GM23338 (cell line): ENCODE measurements around the gene RAB2B. TPM values are rescaled to one million over a fixed set of nuclear protein-coding genes. Genes with fewer than 3 reads are reported as not detected.

Experiments used
- ATAC-seq: fragments of 200-7000 bp; cut with Tn5 transposase; 3 replicates; pipeline ENCODE4 v1.9.1; 2020
- DNase-seq: peaks from one replicate; pipeline ENCODE4 v3.0.0-alpha.2; 2015; ENCODE audit warnings: low spot score
- H2AFZ ChIP-seq: fragments of 200-600 bp; sonication (generic); 2 replicates; pipeline ENCODE4 v1.8.0; 2016; ENCODE audit warnings: antibody characterized with exemption, mild to moderate bottlenecking, moderate library complexity
- H3F3A ChIP-seq: fragments of 200-600 bp; sonication (generic); replicated peaks from 2 replicates; pipeline ENCODE4 v1.8.0; 2017; ENCODE audit warnings: antibody characterized with exemption, mixed run types, low read depth
- H3K27ac ChIP-seq: fragments of 200-600 bp; sonication (generic); 2 replicates; pipeline ENCODE4 v1.6.1; 2016; ENCODE audit warnings: low read depth
- H3K27me3 ChIP-seq: fragments of 200-600 bp; sonication (generic); 2 replicates; pipeline ENCODE4 v1.8.0; 2016; ENCODE audit warnings: mild to moderate bottlenecking, mixed run types, moderate library complexity; ENCODE audit not compliant: insufficient read depth
- H3K36me3 ChIP-seq: fragments of 200-600 bp; sonication (generic); 2 replicates; pipeline ENCODE4 v1.8.0; 2016; ENCODE audit warnings: mild to moderate bottlenecking; ENCODE audit not compliant: insufficient read depth
- H3K4me1 ChIP-seq: fragments of 200-600 bp; sonication (generic); 2 replicates; pipeline ENCODE4 v1.8.0; 2016; ENCODE audit warnings: mild to moderate bottlenecking, moderate library complexity; ENCODE audit not compliant: insufficient read depth
- H3K4me2 ChIP-seq: fragments of 200-600 bp; sonication (generic); 2 replicates; pipeline ENCODE4 v1.7.1; 2017; ENCODE audit warnings: mixed run types
- H3K4me3 ChIP-seq: fragments of 200-600 bp; sonication (generic); 2 replicates; pipeline ENCODE4 v1.6.1; 2016; ENCODE audit warnings: mixed run types
- H3K79me2 ChIP-seq: fragments of 200-600 bp; sonication (generic); replicated peaks from 2 replicates; pipeline ENCODE4 v1.8.0; 2017; ENCODE audit warnings: mild to moderate bottlenecking; ENCODE audit not compliant: insufficient read depth
- H3K9me2 ChIP-seq: fragments of 200-600 bp; sonication (generic); 2 replicates; pipeline ENCODE4 v1.8.0; 2017; ENCODE audit not compliant: insufficient read depth
- H4K20me1 ChIP-seq: fragments of 200-600 bp; sonication (generic); replicated peaks from 2 replicates; pipeline ENCODE4 v1.8.0; 2017; ENCODE audit warnings: mild to moderate bottlenecking; ENCODE audit not compliant: insufficient read depth
- H3K27ac Mint-ChIP-seq: 2 replicates; pipeline ENCODE4 v1.8.0; 2020; ENCODE audit warnings: inconsistent platforms, mild to moderate bottlenecking, moderate library complexity, mixed read lengths
- H3K27me3 Mint-ChIP-seq: 3 replicates; pipeline ENCODE4 v1.8.0; 2022; ENCODE audit warnings: low read depth, mild to moderate bottlenecking, moderate library complexity, mixed read lengths, inconsistent platforms; ENCODE audit not compliant: insufficient read depth, poor library complexity
- H3K36me3 Mint-ChIP-seq: 3 replicates; pipeline ENCODE4 v1.8.0; 2021; ENCODE audit warnings: low read depth, mild to moderate bottlenecking, inconsistent platforms, moderate library complexity, mixed read lengths
- H3K4me1 Mint-ChIP-seq: 3 replicates; pipeline ENCODE4 v1.8.0; 2020; ENCODE audit warnings: mild to moderate bottlenecking, inconsistent platforms, mixed read lengths
- H3K4me3 Mint-ChIP-seq: 3 replicates; pipeline ENCODE4 v1.8.0; 2021; ENCODE audit warnings: moderate library complexity, mild to moderate bottlenecking, inconsistent platforms, mixed read lengths
- H3K9me3 Mint-ChIP-seq: 3 replicates; pipeline ENCODE4 v1.8.0; 2020; ENCODE audit warnings: moderate library complexity, mild to moderate bottlenecking, inconsistent platforms, mixed read lengths
- CREB1 ChIP-seq: fragments of 250-450 bp; sonication (Bioruptor Pico); IDR thresholded peaks from 2 replicates; pipeline ENCODE4 v1.5.0; 2020; ENCODE audit warnings: low read depth, mild to moderate bottlenecking, moderate library complexity
- EZH2phosphoT487 ChIP-seq: fragments of 200-600 bp; sonication (generic); IDR thresholded peaks from one replicate; pipeline ENCODE4 v1.8.1; 2018; ENCODE audit warnings: antibody characterized with exemption; ENCODE audit not compliant: unreplicated experiment
- JUNB ChIP-seq: IDR thresholded peaks from one replicate; pipeline ENCODE4 v1.6.1; 2016; ENCODE audit warnings: antibody characterized with exemption; ENCODE audit not compliant: unreplicated experiment
- NANOG ChIP-seq: IDR thresholded peaks from 2 replicates; pipeline ENCODE4 v1.6.1; 2016; ENCODE audit warnings: antibody characterized with exemption, borderline replicate concordance
- STAT1 ChIP-seq: IDR thresholded peaks from one replicate; pipeline ENCODE4 v1.6.1; 2016; ENCODE audit warnings: antibody characterized with exemption; ENCODE audit not compliant: unreplicated experiment
- polyA plus RNA-seq: library from polyadenylated mRNA; unstranded; fragments of >200 nt; fragmentation: Nextera tagmentation; extraction: Ambion mirVana; gene quantifications from 2 replicates; pipeline ENCODE4 v1.2.1, GENCODE V29; 2016
- total RNA-seq: library from RNA; depleted of rRNA; stranded (reverse); fragments of >200 nt; shearing (Covaris generic); gene quantifications from 2 replicates; pipeline ENCODE4 v1.2.3, GENCODE V29; 2014
- TF ChIP-seq, protein P1 (sequence below), 2 experiments: fragments of 200-600 bp in 1 of 2; sonication (generic) in 1 of 2; conservative IDR thresholded peaks; 2 replicates each; pipeline versions ENCODE4 v1.5.1 to v1.6.1; 2016 to 2017; ENCODE audit warnings: antibody characterized with exemption in 2 of 2, low read depth in 2 of 2, mild to moderate bottlenecking in 2 of 2, moderate library complexity in 1 of 2
- TF ChIP-seq, protein P2 (sequence below): fragments of 250-450 bp; sonication (Bioruptor Pico); IDR thresholded peaks from 2 replicates; pipeline ENCODE4 v1.5.0; 2020; ENCODE audit warnings: mild to moderate bottlenecking, moderate library complexity
- TF ChIP-seq, protein P3 (sequence below): IDR thresholded peaks from one replicate; pipeline ENCODE4 v1.6.1; 2018; ENCODE audit warnings: antibody characterized with exemption; ENCODE audit not compliant: unreplicated experiment

RAB2B gene
- total and polyA plus RNA-seq, 2 experiments from 2014 or later: 12.9 to 29.9 TPM

DNA sequence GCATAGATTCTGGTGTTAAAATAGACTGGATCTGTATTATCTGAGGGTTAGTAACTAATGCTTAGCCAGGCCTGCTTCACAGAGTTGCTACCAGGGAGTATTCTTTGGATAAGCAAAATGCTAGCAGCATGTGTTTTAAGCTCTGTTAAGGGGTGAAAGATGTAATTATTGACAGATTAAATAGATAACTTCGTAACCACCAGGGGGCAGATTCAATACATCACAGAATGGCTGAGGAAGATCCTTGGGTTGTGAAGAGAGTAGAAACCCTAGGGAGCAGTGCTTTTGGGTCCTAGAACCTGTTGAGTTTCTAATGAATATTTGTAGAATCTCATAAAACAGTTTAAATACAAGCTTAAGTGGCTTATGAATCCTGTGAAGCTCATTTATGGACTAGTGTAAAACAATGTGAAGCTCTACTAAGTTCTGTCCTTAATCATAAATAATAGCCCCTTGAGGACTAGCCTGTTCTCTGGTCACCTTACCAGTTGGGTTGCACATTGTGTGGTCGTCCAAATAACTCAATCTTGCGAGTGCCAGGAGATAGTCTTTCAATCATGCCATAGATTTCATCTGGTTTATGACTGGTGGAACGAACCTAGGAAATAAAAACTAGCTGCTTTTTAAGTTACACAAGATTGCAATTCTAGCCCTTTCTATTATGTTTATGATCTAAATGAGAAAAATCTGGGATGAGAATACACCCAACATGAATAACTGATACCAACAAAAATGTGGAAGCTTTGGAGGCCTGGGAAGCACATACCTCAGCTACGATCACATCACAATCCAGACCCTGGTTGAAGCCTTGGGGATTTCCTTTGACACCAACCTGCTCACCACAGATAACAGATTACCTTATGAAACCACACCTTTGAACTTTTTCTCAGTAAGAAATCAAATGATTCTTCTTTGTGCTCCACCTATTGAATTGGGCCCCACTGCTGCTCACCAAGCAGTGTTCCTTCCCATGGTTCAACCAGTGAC is 22.1 kb upstream of the RAB2B start:
- no peak overlapping the region for H2AFZ ChIP-seq
- H3K79me2 ChIP-seq: peaks cover 16% of the 10 kb centered on the region
- Mint-ChIP-seq H3K9me3 (no peaks in the 10 kb centered on the region), H3K4me3 (no peak overlapping the region; the same call in 2 of the 3 replicates), H3K4me1 (peaks cover 38% of the 10 kb centered on the region), H3K27ac (peak overlapping the region; percentile 45), H3K27me3 (peaks cover 3% of the 10 kb centered on the region), H3K36me3 (peaks cover 97% of the 10 kb centered on the region)
- TF ChIP-seq, protein P1, sequence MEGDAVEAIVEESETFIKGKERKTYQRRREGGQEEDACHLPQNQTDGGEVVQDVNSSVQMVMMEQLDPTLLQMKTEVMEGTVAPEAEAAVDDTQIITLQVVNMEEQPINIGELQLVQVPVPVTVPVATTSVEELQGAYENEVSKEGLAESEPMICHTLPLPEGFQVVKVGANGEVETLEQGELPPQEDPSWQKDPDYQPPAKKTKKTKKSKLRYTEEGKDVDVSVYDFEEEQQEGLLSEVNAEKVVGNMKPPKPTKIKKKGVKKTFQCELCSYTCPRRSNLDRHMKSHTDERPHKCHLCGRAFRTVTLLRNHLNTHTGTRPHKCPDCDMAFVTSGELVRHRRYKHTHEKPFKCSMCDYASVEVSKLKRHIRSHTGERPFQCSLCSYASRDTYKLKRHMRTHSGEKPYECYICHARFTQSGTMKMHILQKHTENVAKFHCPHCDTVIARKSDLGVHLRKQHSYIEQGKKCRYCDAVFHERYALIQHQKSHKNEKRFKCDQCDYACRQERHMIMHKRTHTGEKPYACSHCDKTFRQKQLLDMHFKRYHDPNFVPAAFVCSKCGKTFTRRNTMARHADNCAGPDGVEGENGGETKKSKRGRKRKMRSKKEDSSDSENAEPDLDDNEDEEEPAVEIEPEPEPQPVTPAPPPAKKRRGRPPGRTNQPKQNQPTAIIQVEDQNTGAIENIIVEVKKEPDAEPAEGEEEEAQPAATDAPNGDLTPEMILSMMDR (conservative IDR thresholded peaks at IDR 0.05; ENCODE audit: low read depth in 2 of 2): peak; percentile 71 to 77
- no peak for TF ChIP-seq JUNB
- peak; percentile 77 for ATAC-seq
- H3K27me3 ChIP-seq: no peaks in the 10 kb centered on the region
- H3K9me2 ChIP-seq: no peaks in the 10 kb centered on the region
- peaks cover 31% of the 10 kb centered on the region; the same call in 1 of the 2 replicates for H3F3A ChIP-seq
- H3K4me1 ChIP-seq: peaks cover 12% of the 10 kb centered on the region
- H3K4me2 ChIP-seq: no peak overlapping the region
- H3K27ac ChIP-seq: peak overlapping the region; percentile 29
- H3K4me3 ChIP-seq: no peak overlapping the region
- DNase-seq: peak; percentile 95
- H4K20me1 ChIP-seq: no peaks in the 10 kb centered on the region
- peaks cover 67% of the 10 kb centered on the region for H3K36me3 ChIP-seq

DNA sequence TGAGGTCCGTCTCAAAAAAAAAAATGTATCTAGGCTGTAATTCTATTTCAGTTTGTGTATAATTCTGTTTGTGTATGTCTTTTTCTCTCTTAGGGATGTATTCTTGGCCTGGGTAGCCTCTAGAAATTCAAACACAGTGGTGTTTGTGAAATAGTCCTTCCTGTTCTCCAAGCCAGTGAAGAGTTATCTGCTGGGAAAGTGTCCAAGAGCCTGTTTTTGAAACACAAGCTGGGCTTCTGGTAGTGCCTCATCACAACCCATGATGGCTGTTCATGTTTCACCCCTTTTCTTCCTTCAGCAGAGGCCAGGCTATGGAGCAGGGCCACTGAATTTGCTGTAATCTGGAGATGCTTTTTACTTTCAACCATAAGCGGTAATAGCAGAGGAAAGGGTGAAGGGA is 19.7 kb upstream of the RAB2B start:
- peaks cover 12% of the 10 kb centered on the region for H3K4me1 ChIP-seq
- no peaks in the 10 kb centered on the region for H3K79me2 ChIP-seq
- no peaks in the 10 kb centered on the region for H3K27me3 ChIP-seq
- H3K4me1 Mint-ChIP-seq: peaks cover 33% of the 10 kb centered on the region
- H3K27ac ChIP-seq: peak overlapping the region; percentile 61
- H3K4me2 ChIP-seq: no peak overlapping the region
- H3K9me3 Mint-ChIP-seq: no peaks in the 10 kb centered on the region
- no peaks in the 10 kb centered on the region for H4K20me1 ChIP-seq
- H3K9me2 ChIP-seq: no peaks in the 10 kb centered on the region
- peaks cover 19% of the 10 kb centered on the region; the same call in 1 of the 2 replicates for H3F3A ChIP-seq
- H3K27me3 Mint-ChIP-seq: peaks cover 3% of the 10 kb centered on the region
- H2AFZ ChIP-seq: no peak overlapping the region
- peaks cover 55% of the 10 kb centered on the region for H3K36me3 ChIP-seq
- H3K36me3 Mint-ChIP-seq: peaks cover 94% of the 10 kb centered on the region
- DNase-seq: no peak
- ATAC-seq: no peak
- no peak overlapping the region for H3K4me3 Mint-ChIP-seq
- H3K27ac Mint-ChIP-seq: peak overlapping the region; percentile 24; the same call in 1 of the 2 replicates
- H3K4me3 ChIP-seq: no peak overlapping the region
- no peak for TF ChIP-seq CREB1 (CRISPR knock-in tag)
- TF ChIP-seq, protein P2, sequence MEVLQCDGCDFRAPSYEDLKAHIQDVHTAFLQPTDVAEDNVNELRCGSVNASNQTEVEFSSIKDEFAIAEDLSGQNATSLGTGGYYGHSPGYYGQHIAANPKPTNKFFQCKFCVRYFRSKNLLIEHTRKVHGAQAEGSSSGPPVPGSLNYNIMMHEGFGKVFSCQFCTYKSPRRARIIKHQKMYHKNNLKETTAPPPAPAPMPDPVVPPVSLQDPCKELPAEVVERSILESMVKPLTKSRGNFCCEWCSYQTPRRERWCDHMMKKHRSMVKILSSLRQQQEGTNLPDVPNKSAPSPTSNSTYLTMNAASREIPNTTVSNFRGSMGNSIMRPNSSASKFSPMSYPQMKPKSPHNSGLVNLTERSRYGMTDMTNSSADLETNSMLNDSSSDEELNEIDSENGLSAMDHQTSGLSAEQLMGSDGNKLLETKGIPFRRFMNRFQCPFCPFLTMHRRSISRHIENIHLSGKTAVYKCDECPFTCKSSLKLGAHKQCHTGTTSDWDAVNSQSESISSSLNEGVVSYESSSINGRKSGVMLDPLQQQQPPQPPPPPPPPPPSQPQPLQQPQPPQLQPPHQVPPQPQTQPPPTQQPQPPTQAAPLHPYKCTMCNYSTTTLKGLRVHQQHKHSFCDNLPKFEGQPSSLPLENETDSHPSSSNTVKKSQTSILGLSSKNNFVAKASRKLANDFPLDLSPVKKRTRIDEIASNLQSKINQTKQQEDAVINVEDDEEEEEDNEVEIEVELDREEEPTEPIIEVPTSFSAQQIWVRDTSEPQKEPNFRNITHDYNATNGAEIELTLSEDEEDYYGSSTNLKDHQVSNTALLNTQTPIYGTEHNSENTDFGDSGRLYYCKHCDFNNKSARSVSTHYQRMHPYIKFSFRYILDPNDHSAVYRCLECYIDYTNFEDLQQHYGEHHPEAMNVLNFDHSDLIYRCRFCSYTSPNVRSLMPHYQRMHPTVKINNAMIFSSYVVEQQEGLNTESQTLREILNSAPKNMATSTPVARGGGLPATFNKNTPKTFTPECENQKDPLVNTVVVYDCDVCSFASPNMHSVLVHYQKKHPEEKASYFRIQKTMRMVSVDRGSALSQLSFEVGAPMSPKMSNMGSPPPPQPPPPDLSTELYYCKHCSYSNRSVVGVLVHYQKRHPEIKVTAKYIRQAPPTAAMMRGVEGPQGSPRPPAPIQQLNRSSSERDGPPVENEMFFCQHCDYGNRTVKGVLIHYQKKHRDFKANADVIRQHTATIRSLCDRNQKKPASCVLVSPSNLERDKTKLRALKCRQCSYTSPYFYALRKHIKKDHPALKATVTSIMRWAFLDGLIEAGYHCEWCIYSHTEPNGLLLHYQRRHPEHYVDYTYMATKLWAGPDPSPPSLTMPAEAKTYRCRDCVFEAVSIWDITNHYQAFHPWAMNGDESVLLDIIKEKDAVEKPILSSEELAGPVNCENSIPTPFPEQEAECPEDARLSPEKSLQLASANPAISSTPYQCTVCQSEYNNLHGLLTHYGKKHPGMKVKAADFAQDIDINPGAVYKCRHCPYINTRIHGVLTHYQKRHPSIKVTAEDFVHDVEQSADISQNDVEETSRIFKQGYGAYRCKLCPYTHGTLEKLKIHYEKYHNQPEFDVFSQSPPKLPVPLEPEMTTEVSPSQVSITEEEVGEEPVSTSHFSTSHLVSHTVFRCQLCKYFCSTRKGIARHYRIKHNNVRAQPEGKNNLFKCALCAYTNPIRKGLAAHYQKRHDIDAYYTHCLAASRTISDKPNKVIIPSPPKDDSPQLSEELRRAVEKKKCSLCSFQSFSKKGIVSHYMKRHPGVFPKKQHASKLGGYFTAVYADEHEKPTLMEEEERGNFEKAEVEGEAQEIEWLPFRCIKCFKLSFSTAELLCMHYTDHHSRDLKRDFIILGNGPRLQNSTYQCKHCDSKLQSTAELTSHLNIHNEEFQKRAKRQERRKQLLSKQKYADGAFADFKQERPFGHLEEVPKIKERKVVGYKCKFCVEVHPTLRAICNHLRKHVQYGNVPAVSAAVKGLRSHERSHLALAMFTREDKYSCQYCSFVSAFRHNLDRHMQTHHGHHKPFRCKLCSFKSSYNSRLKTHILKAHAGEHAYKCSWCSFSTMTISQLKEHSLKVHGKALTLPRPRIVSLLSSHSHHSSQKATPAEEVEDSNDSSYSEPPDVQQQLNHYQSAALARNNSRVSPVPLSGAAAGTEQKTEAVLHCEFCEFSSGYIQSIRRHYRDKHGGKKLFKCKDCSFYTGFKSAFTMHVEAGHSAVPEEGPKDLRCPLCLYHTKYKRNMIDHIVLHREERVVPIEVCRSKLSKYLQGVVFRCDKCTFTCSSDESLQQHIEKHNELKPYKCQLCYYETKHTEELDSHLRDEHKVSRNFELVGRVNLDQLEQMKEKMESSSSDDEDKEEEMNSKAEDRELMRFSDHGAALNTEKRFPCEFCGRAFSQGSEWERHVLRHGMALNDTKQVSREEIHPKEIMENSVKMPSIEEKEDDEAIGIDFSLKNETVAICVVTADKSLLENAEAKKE (CRISPR knock-in tag): no peak
- TF ChIP-seq, protein P3, sequence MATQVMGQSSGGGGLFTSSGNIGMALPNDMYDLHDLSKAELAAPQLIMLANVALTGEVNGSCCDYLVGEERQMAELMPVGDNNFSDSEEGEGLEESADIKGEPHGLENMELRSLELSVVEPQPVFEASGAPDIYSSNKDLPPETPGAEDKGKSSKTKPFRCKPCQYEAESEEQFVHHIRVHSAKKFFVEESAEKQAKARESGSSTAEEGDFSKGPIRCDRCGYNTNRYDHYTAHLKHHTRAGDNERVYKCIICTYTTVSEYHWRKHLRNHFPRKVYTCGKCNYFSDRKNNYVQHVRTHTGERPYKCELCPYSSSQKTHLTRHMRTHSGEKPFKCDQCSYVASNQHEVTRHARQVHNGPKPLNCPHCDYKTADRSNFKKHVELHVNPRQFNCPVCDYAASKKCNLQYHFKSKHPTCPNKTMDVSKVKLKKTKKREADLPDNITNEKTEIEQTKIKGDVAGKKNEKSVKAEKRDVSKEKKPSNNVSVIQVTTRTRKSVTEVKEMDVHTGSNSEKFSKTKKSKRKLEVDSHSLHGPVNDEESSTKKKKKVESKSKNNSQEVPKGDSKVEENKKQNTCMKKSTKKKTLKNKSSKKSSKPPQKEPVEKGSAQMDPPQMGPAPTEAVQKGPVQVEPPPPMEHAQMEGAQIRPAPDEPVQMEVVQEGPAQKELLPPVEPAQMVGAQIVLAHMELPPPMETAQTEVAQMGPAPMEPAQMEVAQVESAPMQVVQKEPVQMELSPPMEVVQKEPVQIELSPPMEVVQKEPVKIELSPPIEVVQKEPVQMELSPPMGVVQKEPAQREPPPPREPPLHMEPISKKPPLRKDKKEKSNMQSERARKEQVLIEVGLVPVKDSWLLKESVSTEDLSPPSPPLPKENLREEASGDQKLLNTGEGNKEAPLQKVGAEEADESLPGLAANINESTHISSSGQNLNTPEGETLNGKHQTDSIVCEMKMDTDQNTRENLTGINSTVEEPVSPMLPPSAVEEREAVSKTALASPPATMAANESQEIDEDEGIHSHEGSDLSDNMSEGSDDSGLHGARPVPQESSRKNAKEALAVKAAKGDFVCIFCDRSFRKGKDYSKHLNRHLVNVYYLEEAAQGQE: no peak
- no peak for TF ChIP-seq STAT1
- TF ChIP-seq EZH2phosphoT487: no peak
- TF ChIP-seq NANOG: no peak
